Natural killer cell (primary cell): Measurements from ENCODE around the gene CBARP. TPM values are rescaled to one million over a fixed set of nuclear protein-coding genes. Genes with fewer than 3 reads are reported as not detected.

Experiments
- ATAC-seq, 3 donors: fragments of 150-1000 bp in 2 of 3; fragments of 200-7000 bp in 1 of 3; cut with Tn5 transposase; 1 replicate in 1 of 3; 2 replicates in 2 of 3; pipeline ENCODE4 v1.10.0; 2021; ENCODE audit warnings: mild to moderate bottlenecking in 2 of 3, moderate library complexity in 2 of 3
- DNase-seq, 2 donors: peaks; one replicate each; pipeline versions ENCODE4 v3.0.0 to v3.0.0-alpha.2; 2013 to 2021; ENCODE audit warnings: mixed read lengths in 1 of 2
- H3K27ac ChIP-seq: one replicate; pipeline ENCODE4 v1.5.1; 2013; ENCODE audit warnings: mild to moderate bottlenecking, low read length
- H3K27me3 ChIP-seq: one replicate; pipeline ENCODE4 v1.6.1; 2013; ENCODE audit warnings: low read length; ENCODE audit not compliant: control insufficient read depth, insufficient read depth
- H3K36me3 ChIP-seq: one replicate; pipeline ENCODE4 v1.6.1; 2013; ENCODE audit warnings: low read length; ENCODE audit not compliant: control insufficient read depth, insufficient read depth
- H3K4me1 ChIP-seq: one replicate; pipeline ENCODE4 v1.6.1; 2013; ENCODE audit warnings: low read length; ENCODE audit not compliant: control insufficient read depth, insufficient read depth
- H3K4me3 ChIP-seq: one replicate; pipeline ENCODE4 v1.5.1; 2013; ENCODE audit warnings: low read length
- H3K9me3 ChIP-seq: one replicate; pipeline ENCODE4 v1.6.1; 2013; ENCODE audit warnings: low read length; ENCODE audit not compliant: control insufficient read depth, insufficient read depth
- H3K27ac Mint-ChIP-seq, 2 donors: one replicate each; pipeline ENCODE4 v1.8.0; 2022; ENCODE audit warnings: mild to moderate bottlenecking in 2 of 2, mixed read lengths in 2 of 2, moderate library complexity in 1 of 2
- H3K27me3 Mint-ChIP-seq, 2 donors: one replicate each; pipeline ENCODE4 v1.8.0; 2022; ENCODE audit warnings: low read depth in 2 of 2, mixed read lengths in 2 of 2
- H3K36me3 Mint-ChIP-seq: one replicate; pipeline ENCODE4 v1.8.0; 2022; ENCODE audit warnings: mixed read lengths
- H3K4me1 Mint-ChIP-seq, 2 donors: one replicate each; pipeline ENCODE4 v1.8.0; 2022; ENCODE audit warnings: mixed read lengths in 2 of 2
- H3K4me3 Mint-ChIP-seq: one replicate; pipeline ENCODE4 v1.8.0; 2022; ENCODE audit warnings: mild to moderate bottlenecking, moderate library complexity, mixed read lengths
- H3K9me3 Mint-ChIP-seq, 2 donors: one replicate each; pipeline ENCODE4 v1.8.0; 2022; ENCODE audit warnings: mixed read lengths in 2 of 2
- CTCF ChIP-seq: fragments of 200-600 bp; IDR thresholded peaks from one replicate; pipeline ENCODE4 v1.8.0; 2022; ENCODE audit warnings: antibody characterized with exemption
- WGBS: methylation state at CpG from one replicate; pipeline ENCODE4 v1.1.7; 2013; ENCODE audit warnings: missing lambda C conversion rate; ENCODE audit not compliant: insufficient coverage; 5-methylcytosine and 5-hydroxymethylcytosine counted together
- intact Hi-C: fragments of 100-400 bp; cut with micrococcal nuclease; formaldehyde crosslinking; loops from one replicate; pipeline ENCODE4 v1.14.2; 2022
- total RNA-seq, 4 donors: library from RNA; stranded (reverse); fragments of 120-200 nt in 1 of 4; gene quantifications; one replicate each; pipeline versions ENCODE4 v1.2.3 to v1.2.4, GENCODE V29; 2013 to 2022

The CBARP gene
- total RNA-seq, 3 donors from 2014 or later (not counting 1 experiment from before 2014, with no cell fraction given), result 0.14 to 0.41 TPM; not detected in 1

GRCh38 chr19:1284979-1285736 lies 47.4 kb upstream of the CBARP start:
- H3K36me3 ChIP-seq, result no peaks in the 10 kb centered on the region
- WGBS, result 20% methylated on average over 51 of the region's 51 CpGs
- ATAC-seq (no peak), DNase-seq (no peak)
- Mint-ChIP-seq H3K4me3 (peak overlapping the region; percentile 52), H3K36me3 (no peaks in the 10 kb centered on the region), H3K27ac (no peak overlapping the region), H3K27me3 (peaks cover 12 to 27% of the 10 kb centered on the region in 2 donors), H3K9me3 (no peaks in the 10 kb centered on the region), H3K4me1 (peaks cover 2 to 19% of the 10 kb centered on the region in 2 donors)
- intact Hi-C loops, result no loop called here
- H3K27ac ChIP-seq, result no peak overlapping the region
- H3K4me1 ChIP-seq, result peaks cover 10% of the 10 kb centered on the region
- peaks cover 22% of the 10 kb centered on the region for H3K27me3 ChIP-seq
- H3K4me3 ChIP-seq, result no peak overlapping the region
- no peak for TF ChIP-seq CTCF
- H3K9me3 ChIP-seq, result no peaks in the 10 kb centered on the region

- DNase-seq (no peak), ATAC-seq (no peak)
- Mint-ChIP-seq H3K4me3 (peak overlapping the region; percentile 59), H3K27ac (no peak overlapping the region), H3K9me3 (no peaks in the 10 kb centered on the region), H3K27me3 (peaks cover 12 to 22% of the 10 kb centered on the region in 2 donors), H3K4me1 (peaks cover 8 to 26% of the 10 kb centered on the region in 2 donors), H3K36me3 (no peaks in the 10 kb centered on the region)
- Histone ChIP-seq H3K4me1 (peaks cover 16% of the 10 kb centered on the region), H3K27ac (no peak overlapping the region), H3K9me3 (no peaks in the 10 kb centered on the region), H3K4me3 (no peak overlapping the region), H3K36me3 (no peaks in the 10 kb centered on the region), H3K27me3 (peaks cover 22% of the 10 kb centered on the region)
- intact Hi-C loops, result no loop called here
- no peak for TF ChIP-seq CTCF
- 82% methylated on average over 20 of the region's 20 CpGs for WGBS
Measured at GRCh38 chr19:1284293-1284978, 46.6 kb upstream of the CBARP start.

- H3K9me3 Mint-ChIP-seq, result no peaks in the 10 kb centered on the region
- peaks cover 4% of the 10 kb centered on the region for H3K36me3 ChIP-seq
- no peak for TF ChIP-seq CTCF
- ATAC-seq (no peak), DNase-seq (no peak)
- peaks cover 17% of the 10 kb centered on the region for H3K4me1 ChIP-seq
- peaks cover 8 to 26% of the 10 kb centered on the region in 2 donors for H3K4me1 Mint-ChIP-seq
- 88% methylated on average over 12 of the region's 12 CpGs for WGBS
- H3K27me3 ChIP-seq, result peaks cover 22% of the 10 kb centered on the region
- H3K27ac Mint-ChIP-seq, result no peak overlapping the region
- no peak overlapping the region for H3K4me3 ChIP-seq
- H3K36me3 Mint-ChIP-seq, result no peaks in the 10 kb centered on the region
- intact Hi-C loops, result no loop called here
- H3K9me3 ChIP-seq, result no peaks in the 10 kb centered on the region
- H3K27me3 Mint-ChIP-seq, result peaks cover 12 to 22% of the 10 kb centered on the region in 2 donors
- H3K27ac ChIP-seq, result no peak overlapping the region
- H3K4me3 Mint-ChIP-seq, result no peak overlapping the region
Measured at GRCh38 chr19:1283917-1284292, 46.1 kb upstream of the CBARP start.
